ENCODE data around the gene EPHB1. TPM values are rescaled to one million over a fixed set of nuclear protein-coding genes. Genes with fewer than 3 reads are reported as not detected.
"Not testable (repeated sequence)": the region's sequence is repeated elsewhere in the genome, so short reads cannot be mapped to it uniquely, and the experiment has no call there.

Gene EPHB1
- polyA plus RNA-seq, 1 donor: 3.7 TPM

- H3K9me3 ChIP-seq (ENCODE audit: control insufficient read depth, low read depth, low read length): no peaks in the 10 kb centered on the region
- no peak for DNase-seq
- H3K27me3 ChIP-seq (ENCODE audit: control insufficient read depth, insufficient read depth, low read length): no peaks in the 10 kb centered on the region
- no peak overlapping the region for H3K4me3 ChIP-seq (ENCODE audit: low read length)
- H3K36me3 ChIP-seq (ENCODE audit: control insufficient read depth, insufficient read depth, low read length): no peaks in the 10 kb centered on the region
- no peak overlapping the region for H3K27ac ChIP-seq (ENCODE audit: low read length)
- peaks cover 2% of the 10 kb centered on the region for H3K4me1 ChIP-seq (ENCODE audit: control insufficient read depth, insufficient read depth, low read length)
- WGBS (ENCODE audit: insufficient coverage, low lambda C conversion rate): no CpG with 5 or more reads among the region's 1 CpG
Observed at GRCh38 chr3:134776518-134776917, 18.5 kb upstream of the EPHB1 start.

GRCh38 chr3:134777341-134777740, 17.7 kb upstream of the EPHB1 start:
- H3K4me3 ChIP-seq (ENCODE audit: low read length): no peak overlapping the region
- H3K27me3 ChIP-seq (ENCODE audit: control insufficient read depth, insufficient read depth, low read length): no peaks in the 10 kb centered on the region
- no peak overlapping the region for H3K27ac ChIP-seq (ENCODE audit: low read length)
- H3K4me1 ChIP-seq (ENCODE audit: control insufficient read depth, insufficient read depth, low read length): peaks cover 2% of the 10 kb centered on the region
- no peaks in the 10 kb centered on the region for H3K9me3 ChIP-seq (ENCODE audit: control insufficient read depth, low read depth, low read length)
- DNase-seq: no peak
- no peaks in the 10 kb centered on the region for H3K36me3 ChIP-seq (ENCODE audit: control insufficient read depth, insufficient read depth, low read length)
- no CpG with 5 or more reads among the region's 5 CpGs for WGBS (ENCODE audit: insufficient coverage, low lambda C conversion rate)

GRCh38 chr3:134788283-134788682, 6.8 kb upstream of the EPHB1 start:
- not testable (repeated sequence) for H3K4me3 ChIP-seq (ENCODE audit: low read length); H3K27ac ChIP-seq (ENCODE audit: low read length); H3K27me3 ChIP-seq (ENCODE audit: control insufficient read depth, insufficient read depth, low read length); H3K4me1 ChIP-seq (ENCODE audit: control insufficient read depth, insufficient read depth, low read length); DNase-seq; H3K9me3 ChIP-seq (ENCODE audit: control insufficient read depth, low read depth, low read length); H3K36me3 ChIP-seq (ENCODE audit: control insufficient read depth, insufficient read depth, low read length)
- 100% methylated on average over 1 of the region's 4 CpGs for WGBS (ENCODE audit: insufficient coverage, low lambda C conversion rate)

GRCh38 chr3:134790065-134790464, 5.0 kb upstream of the EPHB1 start:
- WGBS (ENCODE audit: insufficient coverage, low lambda C conversion rate): 100% methylated on average over 2 of the region's 2 CpGs
- no peaks in the 10 kb centered on the region for H3K4me1 ChIP-seq (ENCODE audit: control insufficient read depth, insufficient read depth, low read length)
- peaks cover 5% of the 10 kb centered on the region for H3K27me3 ChIP-seq (ENCODE audit: control insufficient read depth, insufficient read depth, low read length)

GRCh38 chr3:134791992-134792391, 3.1 kb upstream of the EPHB1 start:
- H3K27me3 ChIP-seq (ENCODE audit: control insufficient read depth, insufficient read depth, low read length): peaks cover 24% of the 10 kb centered on the region
- H3K4me3 ChIP-seq (ENCODE audit: low read length): no peak overlapping the region
- peaks cover 3% of the 10 kb centered on the region for H3K4me1 ChIP-seq (ENCODE audit: control insufficient read depth, insufficient read depth, low read length)
- H3K9me3 ChIP-seq (ENCODE audit: control insufficient read depth, low read depth, low read length): peaks cover 7% of the 10 kb centered on the region
- no peaks in the 10 kb centered on the region for H3K36me3 ChIP-seq (ENCODE audit: control insufficient read depth, insufficient read depth, low read length)
- no peak for DNase-seq
- no CpG with 5 or more reads among the region's 8 CpGs for WGBS (ENCODE audit: insufficient coverage, low lambda C conversion rate)
- H3K27ac ChIP-seq (ENCODE audit: low read length): no peak overlapping the region

More at GRCh38 chr3:134790065-134790464, 5.0 kb upstream of the EPHB1 start:
- Histone ChIP-seq H3K36me3 (ENCODE audit: control insufficient read depth, insufficient read depth, low read length) (no peaks in the 10 kb centered on the region), H3K9me3 (ENCODE audit: control insufficient read depth, low read depth, low read length) (no peaks in the 10 kb centered on the region), H3K27ac (ENCODE audit: low read length) (no peak overlapping the region), H3K4me3 (ENCODE audit: low read length) (no peak overlapping the region)
- no peak for DNase-seq

GRCh38 chr3:134792700-134793099, 2.4 kb upstream of the EPHB1 start:
- peaks cover 31% of the 10 kb centered on the region for H3K27me3 ChIP-seq (ENCODE audit: control insufficient read depth, insufficient read depth, low read length)
- no peak for DNase-seq
- no peaks in the 10 kb centered on the region for H3K36me3 ChIP-seq (ENCODE audit: control insufficient read depth, insufficient read depth, low read length)
- no CpG with 5 or more reads among the region's 4 CpGs for WGBS (ENCODE audit: insufficient coverage, low lambda C conversion rate)
- no peak overlapping the region for H3K27ac ChIP-seq (ENCODE audit: low read length)
- peaks cover 7% of the 10 kb centered on the region for H3K9me3 ChIP-seq (ENCODE audit: control insufficient read depth, low read depth, low read length)
- no peak overlapping the region for H3K4me3 ChIP-seq (ENCODE audit: low read length)
- H3K4me1 ChIP-seq (ENCODE audit: control insufficient read depth, insufficient read depth, low read length): peaks cover 3% of the 10 kb centered on the region

GRCh38 chr3:134793562-134793961, 1.5 kb upstream of the EPHB1 start:
- Histone ChIP-seq H3K27ac (ENCODE audit: low read length) (no peak overlapping the region), H3K9me3 (ENCODE audit: control insufficient read depth, low read depth, low read length) (peaks cover 7% of the 10 kb centered on the region), H3K4me1 (ENCODE audit: control insufficient read depth, insufficient read depth, low read length) (peaks cover 3% of the 10 kb centered on the region), H3K27me3 (ENCODE audit: control insufficient read depth, insufficient read depth, low read length) (peaks cover 40% of the 10 kb centered on the region), H3K36me3 (ENCODE audit: control insufficient read depth, insufficient read depth, low read length) (no peaks in the 10 kb centered on the region), H3K4me3 (ENCODE audit: low read length) (no peak overlapping the region)
- no CpG with 5 or more reads among the region's 4 CpGs for WGBS (ENCODE audit: insufficient coverage, low lambda C conversion rate)
- no peak for DNase-seq

- Histone ChIP-seq H3K27me3 (ENCODE audit: control insufficient read depth, insufficient read depth, low read length) (peaks cover 46% of the 10 kb centered on the region), H3K36me3 (ENCODE audit: control insufficient read depth, insufficient read depth, low read length) (no peaks in the 10 kb centered on the region), H3K4me1 (ENCODE audit: control insufficient read depth, insufficient read depth, low read length) (peaks cover 3% of the 10 kb centered on the region), H3K4me3 (ENCODE audit: low read length) (no peak overlapping the region), H3K9me3 (ENCODE audit: control insufficient read depth, low read depth, low read length) (peaks cover 7% of the 10 kb centered on the region), H3K27ac (ENCODE audit: low read length) (no peak overlapping the region)
- no CpG with 5 or more reads among the region's 9 CpGs for WGBS (ENCODE audit: insufficient coverage, low lambda C conversion rate)
- no peak for DNase-seq
Observed at GRCh38 chr3:134794323-134794722, 737 bp upstream of the EPHB1 start.

GRCh38 chr3:134795746-134796280, 753 bp downstream of the EPHB1 start:
- H3K27ac ChIP-seq (ENCODE audit: low read length): no peak overlapping the region
- no peak for DNase-seq
- no CpG with 5 or more reads among the region's 50 CpGs for WGBS (ENCODE audit: insufficient coverage, low lambda C conversion rate)
- H3K36me3 ChIP-seq (ENCODE audit: control insufficient read depth, insufficient read depth, low read length): no peaks in the 10 kb centered on the region
- H3K9me3 ChIP-seq (ENCODE audit: control insufficient read depth, low read depth, low read length): peaks cover 7% of the 10 kb centered on the region
- H3K27me3 ChIP-seq (ENCODE audit: control insufficient read depth, insufficient read depth, low read length): peaks cover 53% of the 10 kb centered on the region
- peaks cover 3% of the 10 kb centered on the region for H3K4me1 ChIP-seq (ENCODE audit: control insufficient read depth, insufficient read depth, low read length)
- H3K4me3 ChIP-seq (ENCODE audit: low read length): peak overlapping the region; percentile 36

GRCh38 chr3:134796281-134797056, 1.4 kb downstream of the EPHB1 start:
- Histone ChIP-seq H3K4me3 (ENCODE audit: low read length) (peak overlapping the region; percentile 36), H3K27ac (ENCODE audit: low read length) (no peak overlapping the region), H3K4me1 (ENCODE audit: control insufficient read depth, insufficient read depth, low read length) (peaks cover 3% of the 10 kb centered on the region), H3K9me3 (ENCODE audit: control insufficient read depth, low read depth, low read length) (peaks cover 7% of the 10 kb centered on the region), H3K36me3 (ENCODE audit: control insufficient read depth, insufficient read depth, low read length) (no peaks in the 10 kb centered on the region), H3K27me3 (ENCODE audit: control insufficient read depth, insufficient read depth, low read length) (peaks cover 53% of the 10 kb centered on the region)
- peak in 1 of 2 donors; percentile 35 for DNase-seq
- WGBS (ENCODE audit: insufficient coverage, low lambda C conversion rate): no CpG with 5 or more reads among the region's 61 CpGs
